ENCODE data around the gene GNAI3.

Gene GNAI3

DNA sequence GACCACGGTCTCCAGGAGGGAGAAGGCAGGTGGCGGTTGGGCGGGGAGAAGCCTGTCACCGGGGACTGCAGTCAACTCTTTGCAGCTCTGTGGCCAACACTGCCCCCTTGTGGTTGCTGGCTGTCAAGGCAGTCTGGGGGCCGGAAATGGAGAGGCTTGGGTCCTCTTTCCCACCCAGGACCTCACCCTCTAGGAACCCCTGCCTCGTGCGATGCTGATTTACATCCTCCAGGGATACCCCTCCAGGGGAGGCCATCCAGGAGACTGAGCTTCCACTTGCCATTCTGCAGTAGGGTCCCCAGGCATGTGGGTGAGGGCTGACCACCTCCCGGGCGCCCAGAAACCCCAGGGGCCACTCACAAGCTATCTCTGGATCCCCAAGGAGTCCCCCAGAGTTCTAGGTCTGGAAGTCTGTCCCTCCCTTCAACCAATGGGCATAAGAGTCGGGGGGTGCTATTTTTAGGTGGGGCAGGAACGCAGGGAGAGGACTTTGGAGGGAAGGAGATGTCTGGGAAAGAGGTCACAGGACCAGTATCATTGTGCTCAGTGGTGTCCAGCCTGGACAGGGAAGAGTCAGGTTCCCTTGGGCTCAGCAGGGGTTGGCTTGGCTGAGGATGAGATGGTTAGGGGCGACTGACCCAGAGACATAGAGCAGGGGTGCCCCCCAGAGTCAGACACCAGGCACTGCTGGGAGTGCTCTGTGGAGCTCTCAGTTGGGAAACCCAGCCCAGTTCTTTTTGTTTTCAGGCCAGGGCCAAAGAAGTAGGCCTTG lies 15.9 kb upstream of the GNAI3 start (continued):
- TF ChIP-seq ZBTB11 (tag by site-specific recombination; conservative IDR thresholded peaks at IDR 0.05; ENCODE audit: low read depth) (0 out of 2 replicates have a peak, but pooled peaks have one; percentile 9), ZNF184 (tag by site-specific recombination; IDR thresholded peaks at IDR 0.05) (no peak), MYNN (tag by site-specific recombination; IDR thresholded peaks at IDR 0.05; ENCODE audit: borderline replicate concordance) (no peak), ZSCAN30 (tag by site-specific recombination; IDR thresholded peaks at IDR 0.05) (peak; percentile 90; the same call in 1 of the 2 replicates), ZNF335 (tag by site-specific recombination; conservative IDR thresholded peaks at IDR 0.05) (peak; percentile 89), ZNF626 (tag by site-specific recombination; IDR thresholded peaks at IDR 0.05) (no peak), ZNF561 (tag by site-specific recombination; IDR thresholded peaks at IDR 0.05; ENCODE audit: borderline replicate concordance) (no peak), ZNF433 (tag by site-specific recombination; IDR thresholded peaks at IDR 0.05; ENCODE audit: low read depth) (no peak), ZNF37A (tag by site-specific recombination; IDR thresholded peaks at IDR 0.05) (no peak), SCRT1 (tag by site-specific recombination; IDR thresholded peaks at IDR 0.05; ENCODE audit: borderline replicate concordance) (no peak), RBAK (tag by site-specific recombination; IDR thresholded peaks at IDR 0.05) (no peak), ZNF132 (tag by site-specific recombination; IDR thresholded peaks at IDR 0.05; ENCODE audit: borderline replicate concordance) (no peak), ZNF629 (tag by site-specific recombination; IDR thresholded peaks at IDR 0.05) (0 out of 2 replicates have a peak, but pooled peaks have one; percentile 7), ZEB2 (tag by site-specific recombination; IDR thresholded peaks at IDR 0.05) (no peak), ZNF600 (tag by site-specific recombination; IDR thresholded peaks at IDR 0.05) (no peak), KLF9 (tag by site-specific recombination; IDR thresholded peaks at IDR 0.05; ENCODE audit: low read depth) (no peak), TRIM28 (IDR thresholded peaks at IDR 0.05; ENCODE audit: borderline replicate concordance, low read length) (no peak), PRDM4 (tag by site-specific recombination; IDR thresholded peaks at IDR 0.05) (no peak), HOXC10 (CRISPR knock-in tag; IDR thresholded peaks at IDR 0.05) (no peak), ZNF785 (tag by site-specific recombination; IDR thresholded peaks at IDR 0.05) (no peak), ZNF114 (tag by site-specific recombination; IDR thresholded peaks at IDR 0.05) (no peak), ZNF366 (tag by site-specific recombination; conservative IDR thresholded peaks at IDR 0.05) (no peak), KLF8 (tag by site-specific recombination; IDR thresholded peaks at IDR 0.05) (no peak), ZFP41 (tag by site-specific recombination; IDR thresholded peaks at IDR 0.05; ENCODE audit: borderline replicate concordance) (no peak), ZNF391 (tag by site-specific recombination; IDR thresholded peaks at IDR 0.05; ENCODE audit: borderline replicate concordance, low read depth) (no peak), ZNF843 (tag by site-specific recombination; IDR thresholded peaks at IDR 0.05) (no peak; the same call in 1 of the 2 replicates), ZNF394 (tag by site-specific recombination; IDR thresholded peaks at IDR 0.05; ENCODE audit: borderline replicate concordance) (peak; percentile 30; the same call in 1 of the 2 replicates), ZNF514 (tag by site-specific recombination; IDR thresholded peaks at IDR 0.05) (no peak)
- TF ChIP-seq, protein P1, sequence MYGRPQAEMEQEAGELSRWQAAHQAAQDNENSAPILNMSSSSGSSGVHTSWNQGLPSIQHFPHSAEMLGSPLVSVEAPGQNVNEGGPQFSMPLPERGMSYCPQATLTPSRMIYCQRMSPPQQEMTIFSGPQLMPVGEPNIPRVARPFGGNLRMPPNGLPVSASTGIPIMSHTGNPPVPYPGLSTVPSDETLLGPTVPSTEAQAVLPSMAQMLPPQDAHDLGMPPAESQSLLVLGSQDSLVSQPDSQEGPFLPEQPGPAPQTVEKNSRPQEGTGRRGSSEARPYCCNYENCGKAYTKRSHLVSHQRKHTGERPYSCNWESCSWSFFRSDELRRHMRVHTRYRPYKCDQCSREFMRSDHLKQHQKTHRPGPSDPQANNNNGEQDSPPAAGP (tag by site-specific recombination; IDR thresholded peaks at IDR 0.05): 0 out of 2 replicates have a peak, but pooled peaks have one; percentile 34
- TF ChIP-seq, protein P2, sequence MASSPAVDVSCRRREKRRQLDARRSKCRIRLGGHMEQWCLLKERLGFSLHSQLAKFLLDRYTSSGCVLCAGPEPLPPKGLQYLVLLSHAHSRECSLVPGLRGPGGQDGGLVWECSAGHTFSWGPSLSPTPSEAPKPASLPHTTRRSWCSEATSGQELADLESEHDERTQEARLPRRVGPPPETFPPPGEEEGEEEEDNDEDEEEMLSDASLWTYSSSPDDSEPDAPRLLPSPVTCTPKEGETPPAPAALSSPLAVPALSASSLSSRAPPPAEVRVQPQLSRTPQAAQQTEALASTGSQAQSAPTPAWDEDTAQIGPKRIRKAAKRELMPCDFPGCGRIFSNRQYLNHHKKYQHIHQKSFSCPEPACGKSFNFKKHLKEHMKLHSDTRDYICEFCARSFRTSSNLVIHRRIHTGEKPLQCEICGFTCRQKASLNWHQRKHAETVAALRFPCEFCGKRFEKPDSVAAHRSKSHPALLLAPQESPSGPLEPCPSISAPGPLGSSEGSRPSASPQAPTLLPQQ (tag by site-specific recombination; IDR thresholded peaks at IDR 0.05): no peak
- TF ChIP-seq, protein P3, sequence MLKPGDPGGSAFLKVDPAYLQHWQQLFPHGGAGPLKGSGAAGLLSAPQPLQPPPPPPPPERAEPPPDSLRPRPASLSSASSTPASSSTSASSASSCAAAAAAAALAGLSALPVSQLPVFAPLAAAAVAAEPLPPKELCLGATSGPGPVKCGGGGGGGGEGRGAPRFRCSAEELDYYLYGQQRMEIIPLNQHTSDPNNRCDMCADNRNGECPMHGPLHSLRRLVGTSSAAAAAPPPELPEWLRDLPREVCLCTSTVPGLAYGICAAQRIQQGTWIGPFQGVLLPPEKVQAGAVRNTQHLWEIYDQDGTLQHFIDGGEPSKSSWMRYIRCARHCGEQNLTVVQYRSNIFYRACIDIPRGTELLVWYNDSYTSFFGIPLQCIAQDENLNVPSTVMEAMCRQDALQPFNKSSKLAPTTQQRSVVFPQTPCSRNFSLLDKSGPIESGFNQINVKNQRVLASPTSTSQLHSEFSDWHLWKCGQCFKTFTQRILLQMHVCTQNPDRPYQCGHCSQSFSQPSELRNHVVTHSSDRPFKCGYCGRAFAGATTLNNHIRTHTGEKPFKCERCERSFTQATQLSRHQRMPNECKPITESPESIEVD (tag by site-specific recombination; IDR thresholded peaks at IDR 0.05): no peak
